RWPE2 (cell line): Measurements from ENCODE around the gene HAGHL.

ENCODE experiments used
- ATAC-seq: fragments of 200-7000 bp; cut with Tn5 transposase; 3 replicates; pipeline ENCODE4 v1.9.1; 2021; ENCODE audit warnings: low read depth
- DNase-seq: peaks from one replicate; pipeline ENCODE4 v3.0.0-alpha.2; 2020; ENCODE audit warnings: low spot score
- H3K27ac ChIP-seq: fragments of 450-650 bp; 2 replicates; pipeline ENCODE4 v1.5.1; 2017; ENCODE audit warnings: mild to moderate bottlenecking; ENCODE audit not compliant: poor library complexity, severe bottlenecking
- H3K27me3 ChIP-seq: fragments of 250-450 bp; sonication (Bioruptor Pico); 2 replicates; pipeline ENCODE4 v1.5.1; 2021; ENCODE audit warnings: mild to moderate bottlenecking, moderate library complexity; ENCODE audit not compliant: insufficient read depth, poor library complexity, severe bottlenecking
- H3K36me3 ChIP-seq: fragments of 250-450 bp; sonication (Bioruptor Pico); 2 replicates; pipeline ENCODE4 v1.5.1; 2020; ENCODE audit warnings: low read depth, mild to moderate bottlenecking, moderate library complexity
- H3K4me1 ChIP-seq: fragments of 250-450 bp; sonication (Bioruptor Pico); 2 replicates; pipeline ENCODE4 v1.5.1; 2021; ENCODE audit warnings: mild to moderate bottlenecking, moderate library complexity; ENCODE audit not compliant: insufficient read depth, poor library complexity, severe bottlenecking
- H3K4me3 ChIP-seq: fragments of 250-450 bp; sonication (Bioruptor Pico); 2 replicates; pipeline ENCODE4 v1.5.1; 2021; ENCODE audit warnings: mild to moderate bottlenecking, moderate library complexity; ENCODE audit not compliant: severe bottlenecking
- H3K9me3 ChIP-seq: fragments of 250-450 bp; sonication (Bioruptor Pico); 2 replicates; pipeline ENCODE4 v1.5.1; 2021; ENCODE audit warnings: mild to moderate bottlenecking, moderate library complexity; ENCODE audit not compliant: severe bottlenecking
- TF ChIP-seq, protein P1 (sequence below): fragments of 450-650 bp; IDR thresholded peaks from one replicate; pipeline ENCODE4 v1.5.1; 2017; ENCODE audit warnings: mild to moderate bottlenecking, moderate library complexity; ENCODE audit not compliant: poor library complexity, severe bottlenecking

Gene HAGHL

DNA sequence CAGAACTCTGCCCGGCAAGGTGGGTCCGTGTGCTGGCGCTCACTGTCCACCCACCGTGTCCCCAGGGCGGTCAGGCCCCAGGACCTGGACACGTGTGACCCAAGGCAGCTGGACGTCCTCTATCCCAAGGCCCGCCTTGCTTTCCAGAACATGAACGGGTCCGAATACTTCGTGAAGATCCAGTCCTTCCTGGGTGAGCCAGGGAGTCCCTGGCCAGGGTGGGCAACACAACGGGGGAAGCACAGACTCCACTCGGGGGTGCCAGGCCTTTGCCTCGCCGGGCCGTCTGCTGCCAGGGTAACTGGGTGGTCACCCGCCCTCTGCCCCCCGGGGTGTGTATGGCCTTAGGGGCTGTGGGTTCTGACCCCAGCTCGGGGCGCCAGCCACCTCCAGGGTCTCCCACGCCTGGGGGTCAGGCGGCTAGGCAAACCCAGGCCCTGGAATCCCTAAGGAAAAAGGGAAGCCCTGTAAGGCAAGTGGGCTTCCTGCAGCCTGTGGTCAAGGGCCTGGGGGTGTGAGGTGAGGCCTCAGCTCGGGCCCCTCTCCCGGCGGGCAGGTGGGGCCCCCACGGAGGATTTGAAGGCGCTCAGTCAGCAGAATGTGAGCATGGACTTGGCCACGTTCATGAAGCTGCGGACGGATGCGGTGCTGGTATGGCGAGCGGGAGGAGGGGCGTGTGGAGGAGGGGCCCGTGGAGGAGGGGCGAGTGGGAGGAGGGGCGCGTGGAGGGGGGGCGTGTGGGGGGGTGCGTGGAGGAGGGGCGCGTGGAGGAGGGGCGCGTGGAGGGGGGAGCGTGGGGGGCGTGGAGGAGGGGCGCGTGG is 40.1 kb downstream of the HAGHL start:
- no peaks in the 10 kb centered on the region for H3K27me3 ChIP-seq
- no peak overlapping the region for H3K27ac ChIP-seq
- no peaks in the 10 kb centered on the region for H3K9me3 ChIP-seq
- H3K4me3 ChIP-seq = no peak overlapping the region
- ATAC-seq (no peak), DNase-seq (no peak)
- no peaks in the 10 kb centered on the region for H3K4me1 ChIP-seq
- TF ChIP-seq, protein P1, sequence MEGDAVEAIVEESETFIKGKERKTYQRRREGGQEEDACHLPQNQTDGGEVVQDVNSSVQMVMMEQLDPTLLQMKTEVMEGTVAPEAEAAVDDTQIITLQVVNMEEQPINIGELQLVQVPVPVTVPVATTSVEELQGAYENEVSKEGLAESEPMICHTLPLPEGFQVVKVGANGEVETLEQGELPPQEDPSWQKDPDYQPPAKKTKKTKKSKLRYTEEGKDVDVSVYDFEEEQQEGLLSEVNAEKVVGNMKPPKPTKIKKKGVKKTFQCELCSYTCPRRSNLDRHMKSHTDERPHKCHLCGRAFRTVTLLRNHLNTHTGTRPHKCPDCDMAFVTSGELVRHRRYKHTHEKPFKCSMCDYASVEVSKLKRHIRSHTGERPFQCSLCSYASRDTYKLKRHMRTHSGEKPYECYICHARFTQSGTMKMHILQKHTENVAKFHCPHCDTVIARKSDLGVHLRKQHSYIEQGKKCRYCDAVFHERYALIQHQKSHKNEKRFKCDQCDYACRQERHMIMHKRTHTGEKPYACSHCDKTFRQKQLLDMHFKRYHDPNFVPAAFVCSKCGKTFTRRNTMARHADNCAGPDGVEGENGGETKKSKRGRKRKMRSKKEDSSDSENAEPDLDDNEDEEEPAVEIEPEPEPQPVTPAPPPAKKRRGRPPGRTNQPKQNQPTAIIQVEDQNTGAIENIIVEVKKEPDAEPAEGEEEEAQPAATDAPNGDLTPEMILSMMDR = no peak
- no peaks in the 10 kb centered on the region for H3K36me3 ChIP-seq

DNA sequence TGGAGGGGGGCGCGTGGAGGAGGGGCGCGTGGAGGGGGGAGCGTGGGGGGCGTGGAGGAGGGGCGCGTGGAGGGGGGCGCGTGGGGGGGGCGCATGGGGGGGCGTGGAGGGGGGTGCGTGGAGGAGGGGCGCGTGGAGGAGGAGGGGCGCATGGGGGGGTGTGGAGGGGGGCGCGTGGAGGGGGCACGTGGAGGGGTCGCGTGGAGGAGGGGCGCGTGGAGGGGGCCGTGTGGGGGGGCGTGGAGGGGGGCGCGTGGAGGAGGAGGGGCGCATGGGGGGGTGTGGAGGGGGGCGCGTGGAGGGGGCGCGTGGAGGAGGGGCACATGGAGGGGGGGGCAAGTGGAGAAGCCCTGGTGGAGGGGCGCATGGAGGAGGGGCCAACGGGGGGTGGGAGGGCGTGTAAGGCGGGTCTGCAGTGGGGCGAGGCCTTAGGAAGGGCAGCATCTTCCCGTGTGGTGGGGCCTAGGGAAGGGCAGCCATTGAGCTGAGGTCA is 40.9 kb downstream of the HAGHL start:
- H3K36me3 ChIP-seq = no peaks in the 10 kb centered on the region
- TF ChIP-seq, protein P1 = no peak
- DNase-seq (no peak), ATAC-seq (no peak)
- no peaks in the 10 kb centered on the region for H3K9me3 ChIP-seq
- H3K27me3 ChIP-seq = no peaks in the 10 kb centered on the region
- no peak overlapping the region for H3K4me3 ChIP-seq
- no peaks in the 10 kb centered on the region for H3K4me1 ChIP-seq
- no peak overlapping the region for H3K27ac ChIP-seq

GRCh38 chr16:768428-768827 is 41.5 kb downstream of the HAGHL start:
- no peaks in the 10 kb centered on the region for H3K36me3 ChIP-seq
- no peaks in the 10 kb centered on the region for H3K27me3 ChIP-seq
- H3K4me1 ChIP-seq = no peaks in the 10 kb centered on the region
- ATAC-seq = peak; percentile 27; the same call in 2 of the 3 replicates
- TF ChIP-seq, protein P1 = no peak
- no peak for DNase-seq
- H3K9me3 ChIP-seq = no peaks in the 10 kb centered on the region
- no peak overlapping the region for H3K27ac ChIP-seq
- H3K4me3 ChIP-seq = no peak overlapping the region

GRCh38 chr16:769184-769784 is 42.4 kb downstream of the HAGHL start:
- DNase-seq = no peak
- Histone ChIP-seq H3K27ac (no peak overlapping the region), H3K4me1 (no peaks in the 10 kb centered on the region), H3K9me3 (no peaks in the 10 kb centered on the region), H3K36me3 (no peaks in the 10 kb centered on the region), H3K4me3 (no peak overlapping the region), H3K27me3 (no peaks in the 10 kb centered on the region)
- TF ChIP-seq, protein P1 = no peak
- ATAC-seq = no peak; the same call in 2 of the 3 replicates
